Upper lobe of right lung (tissue), 1 donor: ENCODE measurements around the gene MIER2. TPM values are rescaled to one million over a fixed set of nuclear protein-coding genes. Genes with fewer than 3 reads are reported as not detected.
"Not testable (repeated sequence)": the region's sequence is repeated elsewhere in the genome, so short reads cannot be mapped to it uniquely, and the experiment has no call there.

ENCODE experiments used
- ATAC-seq: fragments of 200-7000 bp; cut with Tn5 transposase; one replicate; pipeline ENCODE4 v1.9.1; 2020; ENCODE audit warnings: mild to moderate bottlenecking, moderate library complexity
- DNase-seq: peaks from one replicate; pipeline ENCODE4 v3.0.0-alpha.2; 2020
- H3K27ac ChIP-seq: fragments of 200-600 bp; one replicate; pipeline ENCODE4 v1.8.0; 2022
- H3K27me3 ChIP-seq: fragments of 200-600 bp; one replicate; pipeline ENCODE4 v1.8.0; 2022; ENCODE audit warnings: mild to moderate bottlenecking
- H3K36me3 ChIP-seq: fragments of 200-600 bp; one replicate; pipeline ENCODE4 v1.8.0; 2022
- H3K4me1 ChIP-seq: fragments of 200-600 bp; one replicate; pipeline ENCODE4 v1.8.0; 2022
- H3K4me3 ChIP-seq: fragments of 200-600 bp; one replicate; pipeline ENCODE4 v1.8.0; 2022; ENCODE audit warnings: mild to moderate bottlenecking
- H3K9me3 ChIP-seq: fragments of 200-600 bp; one replicate; pipeline ENCODE4 v1.8.0; 2022
- CTCF ChIP-seq: fragments of 200-600 bp; IDR thresholded peaks from one replicate; pipeline ENCODE4 v1.8.0; 2022; ENCODE audit warnings: antibody characterized with exemption
- intact Hi-C: fragments of 100-400 bp; cut with DNase I; formaldehyde crosslinking; loops from one replicate; pipeline ENCODE4 v1.11.0; 2022
- total RNA-seq: library from RNA; stranded (reverse); fragmentation: NEBNext Ultra II Directional; extraction: Animal tissue kit (Norgen Biotek cat#: 25700); gene quantifications from one replicate; pipeline ENCODE4 v1.2.1, GENCODE V29; 2021
- donor health status: DM: no; HTN: yes; CAD: no; lungs with severe emphysema.

The MIER2 gene
- total RNA-seq, 1 donor from 2014 or later = 43.1 TPM

GRCh38 chr19:277131-277530, 67.5 kb downstream of the MIER2 start:
- DNase-seq = no peak
- H3K4me1 ChIP-seq = no peaks in the 10 kb centered on the region
- peaks cover 13% of the 10 kb centered on the region for H3K27me3 ChIP-seq
- no peak for ATAC-seq
- intact Hi-C loops = no loop called here
- H3K36me3 ChIP-seq = no peaks in the 10 kb centered on the region
- no peak for TF ChIP-seq CTCF
- H3K27ac ChIP-seq = no peak overlapping the region
- no peak overlapping the region for H3K4me3 ChIP-seq
- H3K9me3 ChIP-seq = no peaks in the 10 kb centered on the region

DNA sequence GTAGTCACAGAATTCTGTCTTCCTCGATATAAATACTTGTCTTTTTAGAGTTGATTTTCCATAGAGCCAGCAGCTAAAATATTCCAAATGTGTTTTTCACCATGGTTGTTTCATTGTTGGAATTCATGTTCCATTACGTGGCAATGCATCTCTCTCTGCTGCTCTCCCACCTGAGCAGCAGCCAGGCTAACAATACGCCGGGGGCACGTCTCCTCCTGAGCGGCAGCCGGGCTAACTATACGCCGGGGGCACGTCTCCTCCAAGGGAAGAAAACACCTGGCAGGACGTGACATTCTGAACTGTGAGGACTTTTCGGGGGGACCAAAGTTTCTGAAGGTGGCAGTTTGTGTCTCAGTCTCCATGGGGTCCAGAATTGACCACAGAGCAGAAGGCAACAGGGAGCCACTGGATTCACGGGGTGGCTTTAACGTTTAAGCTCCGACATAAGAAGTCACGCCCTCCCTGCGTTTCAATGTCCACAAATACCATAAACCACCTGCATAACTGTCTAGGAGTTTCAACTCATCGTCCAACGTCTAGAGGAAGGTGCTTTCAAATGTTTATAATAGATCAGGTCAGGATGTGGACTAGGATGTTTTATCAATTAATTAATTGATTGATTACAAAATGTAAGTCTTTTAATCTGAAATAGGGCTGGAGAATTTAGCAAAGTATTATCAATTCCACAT, 68.5 kb downstream of the MIER2 start:
- ATAC-seq = no peak
- no peak overlapping the region for H3K4me3 ChIP-seq
- H3K27me3 ChIP-seq = peaks cover 13% of the 10 kb centered on the region
- H3K36me3 ChIP-seq = no peaks in the 10 kb centered on the region
- H3K27ac ChIP-seq = no peak overlapping the region
- no peak for TF ChIP-seq CTCF
- intact Hi-C loops = no loop called here
- no peaks in the 10 kb centered on the region for H3K4me1 ChIP-seq
- no peak for DNase-seq
- no peaks in the 10 kb centered on the region for H3K9me3 ChIP-seq

GRCh38 chr19:275000-275399, 69.6 kb downstream of the MIER2 start:
- no peak for TF ChIP-seq CTCF
- peaks cover 13% of the 10 kb centered on the region for H3K27me3 ChIP-seq
- H3K9me3 ChIP-seq = no peaks in the 10 kb centered on the region
- H3K4me1 ChIP-seq = no peaks in the 10 kb centered on the region
- intact Hi-C loops = no loop called here
- DNase-seq (no peak), ATAC-seq (no peak)
- H3K27ac ChIP-seq = no peak overlapping the region
- H3K36me3 ChIP-seq = no peaks in the 10 kb centered on the region
- H3K4me3 ChIP-seq = no peak overlapping the region

DNA sequence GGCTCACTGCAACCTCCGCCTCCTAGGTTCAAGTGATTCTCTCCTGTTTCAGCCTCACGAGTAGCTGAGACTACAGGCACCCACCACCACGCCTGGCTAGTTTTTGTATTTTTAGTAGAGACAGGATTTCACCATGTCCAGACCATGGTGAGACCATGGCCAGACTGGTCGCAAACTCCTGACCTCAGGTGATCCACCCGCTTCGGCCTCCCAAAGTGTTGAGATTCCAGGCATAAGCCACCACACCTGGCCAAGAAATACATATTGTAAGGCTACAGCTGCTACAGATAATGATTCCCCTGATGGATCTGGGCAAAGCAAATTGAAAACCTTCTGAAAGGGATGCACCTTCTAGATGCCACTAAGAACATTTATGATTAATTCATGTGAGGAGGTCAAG, 71.2 kb downstream of the MIER2 start:
- Histone ChIP-seq H3K27ac (no peak overlapping the region), H3K9me3 (no peaks in the 10 kb centered on the region), H3K4me1 (no peaks in the 10 kb centered on the region), H3K27me3 (peaks cover 23% of the 10 kb centered on the region), H3K4me3 (no peak overlapping the region), H3K36me3 (no peaks in the 10 kb centered on the region)
- no peak for ATAC-seq
- TF ChIP-seq CTCF = no peak
- no peak for DNase-seq
- intact Hi-C loops = no loop called here

DNA sequence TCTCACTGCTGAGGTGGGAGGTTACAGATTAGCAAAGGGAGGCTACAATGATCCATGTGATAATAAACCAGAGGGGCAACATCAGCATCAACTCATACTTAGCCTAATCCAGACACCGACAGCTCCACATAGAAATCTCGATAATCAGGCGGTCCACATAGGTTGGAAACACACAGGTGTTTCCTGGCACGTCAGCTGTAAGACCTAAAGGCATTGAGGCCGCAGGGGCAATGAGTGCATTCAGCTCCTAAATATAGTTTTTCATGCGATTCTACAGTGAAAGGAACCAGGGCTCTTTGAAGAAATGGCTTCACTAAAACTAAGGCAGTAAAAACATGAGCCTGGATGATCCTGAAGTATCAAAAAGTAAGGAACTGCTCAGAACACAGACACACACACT, 72.7 kb downstream of the MIER2 start:
- no peak for TF ChIP-seq CTCF
- peaks cover 16% of the 10 kb centered on the region for H3K27me3 ChIP-seq
- ATAC-seq (no peak), DNase-seq (no peak)
- no peak overlapping the region for H3K4me3 ChIP-seq
- no peaks in the 10 kb centered on the region for H3K36me3 ChIP-seq
- H3K4me1 ChIP-seq = no peaks in the 10 kb centered on the region
- no peaks in the 10 kb centered on the region for H3K9me3 ChIP-seq
- intact Hi-C loops = no loop called here
- H3K27ac ChIP-seq = no peak overlapping the region

DNA sequence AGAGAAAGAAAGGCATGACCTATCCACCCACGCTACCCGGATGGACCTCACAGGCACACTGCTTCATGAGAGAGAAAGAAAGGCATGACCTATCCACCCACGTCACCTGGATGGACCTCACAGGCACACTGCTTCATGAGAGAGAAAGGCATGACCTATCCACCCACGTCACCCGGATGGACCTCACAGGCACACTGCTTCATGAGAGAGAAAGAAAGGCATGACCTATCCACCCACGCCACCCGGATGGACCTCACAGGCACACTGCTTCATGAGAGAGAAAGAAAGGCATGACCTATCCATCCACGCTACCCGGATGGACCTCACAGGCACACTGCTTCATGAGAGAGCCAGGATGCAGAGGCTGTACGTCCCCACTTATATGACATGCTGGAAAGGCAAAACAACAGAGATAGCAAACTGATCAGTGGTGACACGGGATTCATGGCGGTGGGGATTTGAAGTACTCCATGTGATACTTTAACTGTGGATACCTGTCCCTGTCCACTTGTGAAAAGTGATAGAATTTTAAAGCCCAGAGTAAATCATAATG, 73.8 kb downstream of the MIER2 start:
- H3K27me3 ChIP-seq = peaks cover 19% of the 10 kb centered on the region
- H3K36me3 ChIP-seq, H3K4me3 ChIP-seq, H3K4me1 ChIP-seq, DNase-seq, H3K27ac ChIP-seq, H3K9me3 ChIP-seq, intact Hi-C loops, ATAC-seq: not testable (repeated sequence)
